NT2/D1 (cell line): ENCODE results near the gene FGF1.

Experiments
- SUZ12 ChIP-seq: IDR thresholded peaks from 2 replicates; pipeline ENCODE4 v1.6.1; 2011; ENCODE audit not compliant: insufficient read length, insufficient read depth; ENCODE audit errors: extremely low read depth
- YY1 ChIP-seq: IDR thresholded peaks from 2 replicates; pipeline ENCODE4 v1.6.1; 2011; ENCODE audit not compliant: insufficient read length, insufficient read depth
- ZNF274 ChIP-seq: IDR thresholded peaks from 2 replicates; pipeline ENCODE4 v1.6.1; 2011; ENCODE audit warnings: mild to moderate bottlenecking, low read depth, low read length

GRCh38 chr5:142572006-142572405 is 113.9 kb downstream of the FGF1 start:
- TF ChIP-seq ZNF274 (no peak), YY1 (no peak), SUZ12 (no peak)
